ENCODE results near the gene FHIT.

FHIT gene

GRCh38 chr3:60475096-60475495, 776.2 kb downstream of the FHIT start:
- Mint-ChIP-seq H3K27me3 (no peaks in the 10 kb centered on the region), H3K9me3 (peaks cover 4% of the 10 kb centered on the region), H3K27ac (no peak overlapping the region), H3K4me3 (no peak overlapping the region), H3K36me3 (ENCODE audit: low read depth) (no peaks in the 10 kb centered on the region), H3K4me1 (ENCODE audit: low read depth) (no peaks in the 10 kb centered on the region)
- no peak for DNase-seq

DNA sequence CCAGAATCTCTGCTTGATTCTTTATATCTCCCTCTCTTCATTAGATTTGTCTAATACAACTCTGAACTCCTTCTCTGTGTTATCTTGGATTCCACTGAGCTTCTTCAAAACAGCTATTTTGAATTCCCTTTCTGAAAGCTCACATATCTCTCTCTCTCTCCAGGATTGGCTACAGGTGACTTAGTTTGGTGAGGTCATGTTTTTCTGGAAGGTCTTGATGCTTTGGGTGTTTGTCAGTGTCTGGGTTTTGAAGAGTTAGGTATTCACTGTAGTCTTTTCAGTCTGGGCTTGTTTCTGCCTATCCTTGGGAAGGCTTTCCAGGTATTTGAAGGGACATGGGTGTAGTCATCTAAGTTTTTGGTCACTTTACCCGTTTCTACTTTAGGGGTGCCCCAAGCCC, 781.8 kb downstream of the FHIT start:
- no peaks in the 10 kb centered on the region for H3K36me3 Mint-ChIP-seq (ENCODE audit: low read depth)
- no peak overlapping the region for H3K27ac Mint-ChIP-seq
- H3K27me3 Mint-ChIP-seq = no peaks in the 10 kb centered on the region
- peaks cover 23% of the 10 kb centered on the region for H3K9me3 Mint-ChIP-seq
- H3K4me3 Mint-ChIP-seq = no peak overlapping the region
- DNase-seq = no peak
- H3K4me1 Mint-ChIP-seq (ENCODE audit: low read depth) = no peaks in the 10 kb centered on the region

DNA sequence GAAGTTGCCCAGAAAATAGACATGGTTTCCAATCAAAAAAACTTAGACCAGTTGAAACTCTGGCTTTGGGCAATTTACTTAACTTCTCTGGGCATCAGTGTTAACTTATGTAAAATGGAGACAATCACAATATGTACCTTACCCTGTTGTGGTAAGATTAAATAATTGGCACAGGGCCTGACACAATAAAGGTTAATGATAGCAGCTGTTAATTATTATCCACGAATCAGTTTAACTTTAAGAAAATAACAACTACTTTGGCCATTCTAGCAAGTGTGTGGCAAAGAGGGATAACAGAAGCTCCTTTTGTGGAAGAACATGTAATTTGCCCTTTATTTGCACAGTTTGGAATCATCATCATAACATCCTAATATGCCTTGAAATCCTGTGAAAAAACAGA, 787.6 kb downstream of the FHIT start:
- no peak for DNase-seq
- Mint-ChIP-seq H3K36me3 (ENCODE audit: low read depth) (no peaks in the 10 kb centered on the region), H3K27ac (no peak overlapping the region), H3K9me3 (peaks cover 11% of the 10 kb centered on the region), H3K4me1 (ENCODE audit: low read depth) (no peaks in the 10 kb centered on the region), H3K4me3 (no peak overlapping the region), H3K27me3 (no peaks in the 10 kb centered on the region)

DNA sequence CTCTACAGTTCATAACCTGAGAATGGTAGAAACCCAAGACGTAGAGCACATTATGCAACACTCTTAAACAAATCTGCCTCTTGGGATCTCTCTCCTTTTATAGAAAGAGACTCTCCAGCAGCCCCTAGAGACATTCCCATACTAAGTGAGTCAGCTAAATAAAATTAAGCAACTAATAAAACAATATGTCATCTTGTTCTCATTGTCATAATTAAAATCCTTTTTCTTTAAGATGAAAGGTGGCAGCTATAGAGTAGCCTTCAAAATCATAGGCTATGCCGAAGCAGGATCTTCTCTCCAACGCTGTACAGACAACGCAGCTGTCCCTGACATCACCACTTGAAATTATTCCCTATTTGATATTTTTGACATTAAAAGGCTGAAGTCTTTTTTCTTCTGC, 790.0 kb downstream of the FHIT start:
- H3K27ac Mint-ChIP-seq = no peak overlapping the region

DNA sequence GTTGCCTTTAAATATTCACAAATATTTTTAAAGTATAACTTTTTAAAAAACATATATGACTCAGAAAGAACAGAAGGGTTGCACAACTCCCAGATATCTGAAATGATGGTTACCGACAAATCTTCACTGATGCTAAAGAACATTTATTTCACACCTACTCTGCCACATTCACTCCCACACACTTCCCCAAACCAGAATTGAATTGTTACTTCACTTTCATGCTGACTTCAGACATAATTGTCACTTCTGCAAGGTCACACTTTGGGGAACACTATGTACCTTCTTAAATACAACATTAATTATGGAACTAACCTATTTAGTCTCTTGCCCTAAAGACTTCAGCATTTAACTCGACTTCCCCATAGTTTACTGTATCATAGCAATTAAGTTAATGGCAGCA, 795.1 kb downstream of the FHIT start:
- H3K36me3 Mint-ChIP-seq (ENCODE audit: low read depth) = no peaks in the 10 kb centered on the region

More for the DNA sequence above, 790.0 kb downstream of the FHIT start:
- Mint-ChIP-seq H3K9me3 (peaks cover 7% of the 10 kb centered on the region), H3K27me3 (no peaks in the 10 kb centered on the region), H3K4me1 (ENCODE audit: low read depth) (peaks cover 3% of the 10 kb centered on the region), H3K36me3 (ENCODE audit: low read depth) (no peaks in the 10 kb centered on the region), H3K4me3 (no peak overlapping the region)
- no peak for DNase-seq

GRCh38 chr3:60453326-60453725, 797.9 kb downstream of the FHIT start:
- no peak overlapping the region for H3K4me3 Mint-ChIP-seq
- peaks cover 5% of the 10 kb centered on the region for H3K4me1 Mint-ChIP-seq (ENCODE audit: low read depth)
- no peak for DNase-seq
- no peaks in the 10 kb centered on the region for H3K9me3 Mint-ChIP-seq
- H3K27me3 Mint-ChIP-seq = no peaks in the 10 kb centered on the region
- no peaks in the 10 kb centered on the region for H3K36me3 Mint-ChIP-seq (ENCODE audit: low read depth)
- H3K27ac Mint-ChIP-seq = no peak overlapping the region

More for the DNA sequence above, 795.1 kb downstream of the FHIT start:
- Mint-ChIP-seq H3K27me3 (no peaks in the 10 kb centered on the region), H3K4me3 (no peak overlapping the region), H3K27ac (no peak overlapping the region), H3K4me1 (ENCODE audit: low read depth) (peaks cover 5% of the 10 kb centered on the region), H3K9me3 (no peaks in the 10 kb centered on the region)
- DNase-seq = no peak

- Mint-ChIP-seq H3K36me3 (ENCODE audit: low read depth) (no peaks in the 10 kb centered on the region), H3K4me1 (ENCODE audit: low read depth) (no peaks in the 10 kb centered on the region), H3K27ac (no peak overlapping the region), H3K27me3 (no peaks in the 10 kb centered on the region), H3K4me3 (no peak overlapping the region), H3K9me3 (peaks cover 2% of the 10 kb centered on the region)
- no peak for DNase-seq
These were observed 802.6 kb downstream of the FHIT start for GRCh38 chr3:60448696-60449095.

GRCh38 chr3:60445446-60445845, 805.8 kb downstream of the FHIT start:
- no peak overlapping the region for H3K4me3 Mint-ChIP-seq
- no peak for DNase-seq
- peaks cover 2% of the 10 kb centered on the region for H3K9me3 Mint-ChIP-seq
- no peaks in the 10 kb centered on the region for H3K27me3 Mint-ChIP-seq
- no peaks in the 10 kb centered on the region for H3K4me1 Mint-ChIP-seq (ENCODE audit: low read depth)
- H3K36me3 Mint-ChIP-seq (ENCODE audit: low read depth) = no peaks in the 10 kb centered on the region
- no peak overlapping the region for H3K27ac Mint-ChIP-seq

DNA sequence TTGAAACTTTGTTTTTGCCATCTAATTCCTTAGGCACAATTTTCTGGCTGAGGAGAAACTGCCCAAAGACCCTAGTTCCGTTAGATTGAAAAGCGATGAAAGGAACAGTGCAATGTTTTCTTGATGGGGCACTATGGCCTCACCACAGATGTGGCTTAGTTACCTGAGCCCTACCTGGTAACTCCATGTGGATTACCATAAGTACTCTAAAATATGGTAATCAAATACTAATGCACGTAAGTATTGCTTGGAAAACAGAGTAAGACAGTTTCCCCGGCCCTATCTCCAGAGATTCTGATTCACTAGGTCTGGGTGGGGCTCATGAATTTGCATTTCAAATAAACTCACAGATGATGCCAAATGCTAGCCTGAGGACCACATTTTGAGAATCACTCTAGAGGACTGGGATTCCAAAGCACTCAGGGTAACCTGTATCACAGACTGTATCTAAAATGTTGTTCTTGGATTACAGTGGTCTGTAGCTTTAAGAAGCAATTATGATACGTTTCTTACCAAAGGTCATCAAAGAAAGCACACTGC, 806.3 kb downstream of the FHIT start:
- Mint-ChIP-seq H3K4me3 (no peak overlapping the region), H3K36me3 (ENCODE audit: low read depth) (no peaks in the 10 kb centered on the region)

GRCh38 chr3:60440869-60441268, 810.4 kb downstream of the FHIT start:
- H3K27me3 Mint-ChIP-seq = no peaks in the 10 kb centered on the region
- no peaks in the 10 kb centered on the region for H3K4me1 Mint-ChIP-seq (ENCODE audit: low read depth)
- no peak overlapping the region for H3K27ac Mint-ChIP-seq
- peaks cover 2% of the 10 kb centered on the region for H3K9me3 Mint-ChIP-seq
- H3K36me3 Mint-ChIP-seq (ENCODE audit: low read depth) = no peaks in the 10 kb centered on the region
- DNase-seq = no peak
- H3K4me3 Mint-ChIP-seq = no peak overlapping the region

More for the DNA sequence above, 806.3 kb downstream of the FHIT start:
- Mint-ChIP-seq H3K4me1 (ENCODE audit: low read depth) (no peaks in the 10 kb centered on the region), H3K27me3 (no peaks in the 10 kb centered on the region), H3K27ac (no peak overlapping the region), H3K9me3 (peaks cover 2% of the 10 kb centered on the region)
- DNase-seq = no peak

- no peaks in the 10 kb centered on the region for H3K9me3 Mint-ChIP-seq
- H3K27ac Mint-ChIP-seq = no peak overlapping the region
- no peaks in the 10 kb centered on the region for H3K27me3 Mint-ChIP-seq
- no peaks in the 10 kb centered on the region for H3K36me3 Mint-ChIP-seq (ENCODE audit: low read depth)
- H3K4me1 Mint-ChIP-seq (ENCODE audit: low read depth) = peaks cover 1% of the 10 kb centered on the region
- no peak overlapping the region for H3K4me3 Mint-ChIP-seq
- no peak for DNase-seq
These were observed 815.2 kb downstream of the FHIT start for GRCh38 chr3:60435941-60436650.

GRCh38 chr3:60434950-60435349, 816.3 kb downstream of the FHIT start:
- Mint-ChIP-seq H3K4me1 (ENCODE audit: low read depth) (peaks cover 8% of the 10 kb centered on the region), H3K36me3 (ENCODE audit: low read depth) (no peaks in the 10 kb centered on the region), H3K27ac (no peak overlapping the region), H3K27me3 (no peaks in the 10 kb centered on the region), H3K9me3 (no peaks in the 10 kb centered on the region), H3K4me3 (no peak overlapping the region)
- no peak for DNase-seq

- DNase-seq = no peak
- H3K36me3 Mint-ChIP-seq (ENCODE audit: low read depth) = no peaks in the 10 kb centered on the region
- no peaks in the 10 kb centered on the region for H3K27me3 Mint-ChIP-seq
- no peak overlapping the region for H3K27ac Mint-ChIP-seq
- no peaks in the 10 kb centered on the region for H3K9me3 Mint-ChIP-seq
- H3K4me1 Mint-ChIP-seq (ENCODE audit: low read depth) = peaks cover 11% of the 10 kb centered on the region
- H3K4me3 Mint-ChIP-seq = no peak overlapping the region
These were observed 816.9 kb downstream of the FHIT start for GRCh38 chr3:60434323-60434722.

DNA sequence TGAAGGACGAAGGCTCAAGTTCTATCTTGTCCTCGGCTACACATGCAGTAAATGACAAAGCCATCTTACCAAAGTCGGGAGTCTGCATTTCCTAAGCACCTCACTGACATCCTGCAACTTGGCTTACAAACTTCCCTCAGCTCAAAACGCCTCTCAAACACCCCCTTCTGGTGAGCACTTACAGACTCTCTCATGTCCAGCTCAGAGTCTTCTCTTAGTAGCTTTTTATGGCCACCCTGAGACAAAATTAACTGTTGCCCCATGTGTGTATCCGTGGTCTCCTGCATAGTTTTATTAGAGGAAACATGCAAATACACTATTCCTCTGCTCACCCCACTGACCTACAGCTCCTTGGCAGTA, 819.7 kb downstream of the FHIT start:
- no peaks in the 10 kb centered on the region for H3K36me3 Mint-ChIP-seq (ENCODE audit: low read depth)
- no peak overlapping the region for H3K4me3 Mint-ChIP-seq
- no peak for DNase-seq
- H3K27me3 Mint-ChIP-seq = no peaks in the 10 kb centered on the region
- H3K4me1 Mint-ChIP-seq (ENCODE audit: low read depth) = peaks cover 11% of the 10 kb centered on the region
- no peak overlapping the region for H3K27ac Mint-ChIP-seq
- no peaks in the 10 kb centered on the region for H3K9me3 Mint-ChIP-seq

DNA sequence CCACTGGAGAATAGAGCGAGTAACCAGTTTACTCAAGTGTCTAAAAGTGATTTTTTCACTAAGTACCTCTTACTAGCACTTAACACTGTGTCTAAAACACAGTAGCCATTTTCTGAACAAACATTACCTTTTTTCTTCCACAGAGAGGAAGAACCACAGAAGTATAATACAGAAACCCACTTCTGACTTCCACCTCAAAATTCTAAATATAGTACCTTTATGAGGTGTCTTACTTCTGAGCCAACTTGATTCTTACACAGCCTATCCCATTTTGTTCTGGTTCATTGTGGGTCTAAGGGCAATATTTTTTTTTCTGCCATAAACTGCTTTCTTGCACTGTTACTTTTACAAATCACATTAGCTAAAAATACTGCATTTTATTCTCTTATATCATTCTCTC, 821.0 kb downstream of the FHIT start:
- H3K4me1 Mint-ChIP-seq (ENCODE audit: low read depth) = peaks cover 11% of the 10 kb centered on the region
- H3K9me3 Mint-ChIP-seq = no peaks in the 10 kb centered on the region
- no peaks in the 10 kb centered on the region for H3K27me3 Mint-ChIP-seq
- no peak for DNase-seq
- H3K36me3 Mint-ChIP-seq (ENCODE audit: low read depth) = no peaks in the 10 kb centered on the region
- H3K4me3 Mint-ChIP-seq = no peak overlapping the region
- no peak overlapping the region for H3K27ac Mint-ChIP-seq

GRCh38 chr3:60427109-60427508, 824.1 kb downstream of the FHIT start:
- Mint-ChIP-seq H3K36me3 (ENCODE audit: low read depth) (no peaks in the 10 kb centered on the region), H3K27ac (no peak overlapping the region), H3K4me3 (no peak overlapping the region), H3K4me1 (ENCODE audit: low read depth) (peaks cover 11% of the 10 kb centered on the region), H3K9me3 (no peaks in the 10 kb centered on the region), H3K27me3 (no peaks in the 10 kb centered on the region)
- DNase-seq = no peak

All from activated T-cell treated with anti-CD3 and anti-CD28 coated beads, Interleukin-2, amount 50 U/mL, for 24 hours (primary cell).